Endothelial cell of umbilical vein (primary cell): ENCODE measurements around the gene IRF3. TPM values are rescaled to one million over a fixed set of nuclear protein-coding genes. Genes with fewer than 3 reads are reported as not detected.

Experiments
- BruUV-seq: library from RNA; stranded (reverse); fragments of 400-500 nt; replicated peaks from 2 replicates; lab custom pipeline; 2021; lab: Mats Ljungman, UMichigan
- CTCF ChIA-PET: fragments of 300-600, 350-600 bp; sonication (Branson Sonifier 250); formaldehyde crosslinking; loops from one replicate; lab custom pipeline; 2021; ENCODE audit warnings: antibody characterized with exemption, inconsistent platforms; lab: Charles Lee
- POLR2A ChIA-PET: fragments of 300-600, 350-600 bp; sonication (Branson Sonifier 250); formaldehyde crosslinking; loops from one replicate; lab custom pipeline; 2021; ENCODE audit warnings: antibody characterized with exemption, inconsistent platforms; lab: Charles Lee
- DNase-seq: peaks from one replicate; pipeline ENCODE4 v3.0.0-alpha.2; 2011; ENCODE audit warnings: low read depth, low spot score
- FAIRE-seq: peaks from 2 replicates; lab custom pipeline; 2011; peaks lifted over from hg19 to GRCh38; lab: Jason Lieb, UNC
- H2AFZ ChIP-seq: 2 replicates; pipeline ENCODE4 v1.6.0; 2012; ENCODE audit warnings: low read depth, low read length, control low read depth, inconsistent platforms
- H3K27ac ChIP-seq: 2 replicates; pipeline ENCODE4 v1.5.1; 2011; ENCODE audit warnings: low read depth, mild to moderate bottlenecking, control low read depth, low read length, moderate library complexity; ENCODE audit not compliant: insufficient read depth
- H3K27me3 ChIP-seq, 2 experiments: 2 replicates each; pipeline versions ENCODE4 v1.6.0 to v1.6.1; 2011; ENCODE audit warnings: low read length in 2 of 2, mixed read lengths in 1 of 2; ENCODE audit not compliant: control insufficient read depth in 2 of 2, insufficient read depth in 2 of 2
- H3K36me3 ChIP-seq, 2 experiments: 2 replicates in 1 of 2; 3 replicates in 1 of 2; pipeline ENCODE4 v1.5.1; 2011; ENCODE audit warnings: low read length in 2 of 2, mild to moderate bottlenecking in 1 of 2, moderate library complexity in 1 of 2; ENCODE audit not compliant: control insufficient read depth in 2 of 2, insufficient read depth in 2 of 2; ENCODE audit errors: extremely low read depth in 1 of 2
- H3K4me1 ChIP-seq: 3 replicates; pipeline ENCODE4 v1.5.1; 2011; ENCODE audit warnings: mild to moderate bottlenecking, low read length; ENCODE audit not compliant: control insufficient read depth, insufficient read depth; ENCODE audit errors: extremely low read depth
- H3K4me2 ChIP-seq: 2 replicates; pipeline ENCODE4 v1.6.1; 2011; ENCODE audit warnings: low read length, control low read depth, mixed read lengths; ENCODE audit not compliant: insufficient read depth
- H3K4me3 ChIP-seq, 3 experiments: fragments of 200-600 bp in 1 of 3; sonication (generic), shearing (Covaris generic) in 1 of 3; replicated peaks in 1 of 3; 2 replicates each; pipeline ENCODE4 v1.5.1; 2011 to 2016; ENCODE audit warnings: control low read depth in 3 of 3, low read length in 3 of 3, mild to moderate bottlenecking in 2 of 3, inconsistent platforms in 1 of 3, low read depth in 1 of 3, moderate library complexity in 1 of 3; ENCODE audit not compliant: insufficient read depth in 1 of 3
- H3K79me2 ChIP-seq: 2 replicates; pipeline ENCODE4 v1.6.0; 2012; ENCODE audit warnings: low read length, inconsistent platforms; ENCODE audit not compliant: control insufficient read depth, insufficient read depth
- H3K9ac ChIP-seq: replicated peaks from 2 replicates; pipeline ENCODE3; 2011; ENCODE audit warnings: low read length, control low read depth; ENCODE audit not compliant: insufficient read depth; ENCODE audit errors: extremely low read depth
- H3K9me1 ChIP-seq: replicated peaks from 3 replicates; pipeline ENCODE4 v1.6.0; 2011; ENCODE audit warnings: mild to moderate bottlenecking, low read length; ENCODE audit not compliant: control insufficient read depth, insufficient read depth; ENCODE audit errors: extremely low read depth
- H3K9me3 ChIP-seq: replicated peaks from 2 replicates; pipeline ENCODE4 v1.5.1; 2012; ENCODE audit warnings: low read length, inconsistent platforms; ENCODE audit not compliant: control insufficient read depth, insufficient read depth
- H4K20me1 ChIP-seq: replicated peaks from 2 replicates; pipeline ENCODE3; 2011; ENCODE audit warnings: mild to moderate bottlenecking, low read length; ENCODE audit not compliant: control insufficient read depth, insufficient read depth; ENCODE audit errors: extremely low read depth
- CTCF ChIP-seq, 2 donors: IDR thresholded peaks; 1 replicate in 1 of 2; 2 replicates in 1 of 2; pipeline ENCODE4 v1.5.1; 2011; ENCODE audit warnings: low read length in 2 of 2, mild to moderate bottlenecking in 2 of 2, moderate library complexity in 2 of 2, control low read depth in 1 of 2, inconsistent platforms in 1 of 2, low read depth in 1 of 2; ENCODE audit not compliant: insufficient read depth in 1 of 2; ENCODE audit errors: extremely low read depth in 1 of 2
- EZH2 ChIP-seq: IDR thresholded peaks from 2 replicates; pipeline ENCODE4 v1.6.1; 2012; ENCODE audit warnings: borderline replicate concordance, low read depth, mild to moderate bottlenecking, moderate library complexity, low read length, inconsistent platforms; ENCODE audit not compliant: severe bottlenecking
- FOS ChIP-seq: IDR thresholded peaks from 2 replicates; pipeline ENCODE4 v1.6.1; 2011; ENCODE audit warnings: mild to moderate bottlenecking, low read length, moderate library complexity, borderline replicate concordance; ENCODE audit not compliant: insufficient read depth
- GATA2 ChIP-seq: IDR thresholded peaks from 2 replicates; pipeline ENCODE4 v1.7.0; 2011; ENCODE audit warnings: low read depth, mild to moderate bottlenecking, moderate library complexity, mixed read lengths, low read length; ENCODE audit not compliant: insufficient read length, insufficient read depth
- JUN ChIP-seq: IDR thresholded peaks from 2 replicates; pipeline ENCODE4 v1.6.1; 2011; ENCODE audit warnings: borderline replicate concordance, low read depth; ENCODE audit not compliant: insufficient read length, insufficient read depth
- MAX ChIP-seq: IDR thresholded peaks from 2 replicates; pipeline ENCODE4 v1.6.1; 2011; ENCODE audit not compliant: insufficient read depth, insufficient read length
- MYC ChIP-seq: IDR thresholded peaks from one replicate; pipeline ENCODE4 v1.6.1; 2011; ENCODE audit warnings: mild to moderate bottlenecking, low read depth, low read length
- POLR2A ChIP-seq: IDR thresholded peaks from 2 replicates; pipeline ENCODE4 v1.6.1; 2012; ENCODE audit warnings: low read depth, mild to moderate bottlenecking, control low read depth, low read length
- POLR2AphosphoS5 ChIP-seq: IDR thresholded peaks from 2 replicates; pipeline ENCODE4 v1.6.1; 2012; ENCODE audit warnings: low read depth, mild to moderate bottlenecking, control low read depth, low read length, moderate library complexity; ENCODE audit not compliant: insufficient read depth
- dilution Hi-C: fragments of 300-500 bp; cut with MboI; formaldehyde crosslinking; loops from one replicate; pipeline ENCODE4 v1.15.0; 2019; ENCODE audit warnings: low sequenced_read_pairs; ENCODE audit not compliant: extremely low pct_ligation_motif_present
- intact Hi-C: fragments of 100-400 bp; cut with micrococcal nuclease; formaldehyde crosslinking; loops from one replicate; pipeline ENCODE4 v1.10.0; 2022
- polyA plus RNA-seq, 4 experiments: library from polyadenylated mRNA; depleted of rRNA in 3 of 4; stranded (reverse) in 3 of 4; unstranded in 1 of 4; fragments of >200 nt; gene quantifications; 2 replicates each; pipeline versions ENCODE4 v1.2.1 to v1.2.3, GENCODE V29; 2011 to 2012; ENCODE audit warnings: missing spikeins in 1 of 4
- total RNA-seq: library from RNA; stranded (reverse); gene quantifications from 2 replicates; pipeline ENCODE4 v1.2.3, GENCODE V29; 2021

IRF3 gene
- total and polyA plus RNA-seq, 2 donors (not counting 3 experiments of a cell fraction or from before 2014, with no cell fraction given), result 64.8 to 73.5 TPM

- Histone ChIP-seq H3K36me3 (peaks cover 0 to 1% of the 10 kb centered on the region in 2 experiments), H4K20me1 (no peaks in the 10 kb centered on the region), H3K4me2 (peak within 1 kb of the TSS; percentile 68), H2AFZ (no peak within 1 kb of the TSS), H3K9ac (peak within 1 kb of the TSS; percentile 99), H3K9me1 (no peaks in the 10 kb centered on the region), H3K9me3 (no peaks in the 10 kb centered on the region), H3K4me3 (peak within 1 kb of the TSS; percentile 57 to 83 (median 72)), H3K79me2 (peaks cover 46% of the 10 kb centered on the region), H3K27me3 (no peaks in the 10 kb centered on the region), H3K4me1 (peaks cover 33% of the 10 kb centered on the region), H3K27ac (peak within 1 kb of the TSS; percentile 99)
- CTCF ChIA-PET, result interaction anchor here (0.6 to 1.5 kb wide), 11 partner anchors 9 to 94 kb away, joined by 3 to 11 read pairs (median 4); no protein-coding TSS in a partner anchor
- intact Hi-C loops (loop anchor here (1.0 to 5.0 kb wide), 11 partner anchors 25 to 288 kb away; partner anchors contain the start of genes AKT1S1, ALDH16A1, ATF5 and BCL2L12), dilution Hi-C loops (no loop called here)
- DNase-seq (peak; percentile 100), FAIRE-seq (peak; percentile 100)
- no peak for TF ChIP-seq MAX
- TF ChIP-seq MYC, result no peak
- peak; percentile 93 for TF ChIP-seq POLR2AphosphoS5
- TF ChIP-seq CTCF (IDR thresholded peaks at IDR 0.05; ENCODE audit: extremely low read depth in 1 of 2, insufficient read depth in 1 of 2, low read depth in 1 of 2, low read length in 2 of 2), result no peak
- peak; percentile 82 for TF ChIP-seq FOS
- TF ChIP-seq EZH2, result no peak
- peak; percentile 93 for TF ChIP-seq POLR2A
- peak; percentile 81 for TF ChIP-seq JUN
- TF ChIP-seq GATA2, result no peak
- no TSS peak for BruUV-seq
- POLR2A ChIA-PET, result interaction anchor here (0.5 to 1.9 kb wide), 17 partner anchors 9 to 375 kb away, joined by 3 to 15 read pairs (median 5); partner anchors contain the start of genes AP2A1, NOSIP, PRMT1 and RCN3
Observed at GRCh38 chr19:49640113-49640898, 25.4 kb downstream of the IRF3 start, which contains the start of gene RRAS. Gene RRAS (minus strand): TSS chr19:49640143. CDS start chr19:49640098, 45 bp downstream.
